Measurements from ENCODE around the gene HECW1. TPM values are rescaled to one million over a fixed set of nuclear protein-coding genes. Genes with fewer than 3 reads are reported as not detected.

HECW1 gene
- total RNA-seq, 2 donors from 2014 or later = 0.04 TPM; not detected in 1

- peak overlapping the region in 1 of 2 donors; percentile 43 for H3K4me3 ChIP-seq
- H3K9me3 ChIP-seq = no peaks in the 10 kb centered on the region
- H3K27me3 ChIP-seq = peaks cover 13 to 22% of the 10 kb centered on the region in 2 donors
- TF ChIP-seq, protein P1, sequence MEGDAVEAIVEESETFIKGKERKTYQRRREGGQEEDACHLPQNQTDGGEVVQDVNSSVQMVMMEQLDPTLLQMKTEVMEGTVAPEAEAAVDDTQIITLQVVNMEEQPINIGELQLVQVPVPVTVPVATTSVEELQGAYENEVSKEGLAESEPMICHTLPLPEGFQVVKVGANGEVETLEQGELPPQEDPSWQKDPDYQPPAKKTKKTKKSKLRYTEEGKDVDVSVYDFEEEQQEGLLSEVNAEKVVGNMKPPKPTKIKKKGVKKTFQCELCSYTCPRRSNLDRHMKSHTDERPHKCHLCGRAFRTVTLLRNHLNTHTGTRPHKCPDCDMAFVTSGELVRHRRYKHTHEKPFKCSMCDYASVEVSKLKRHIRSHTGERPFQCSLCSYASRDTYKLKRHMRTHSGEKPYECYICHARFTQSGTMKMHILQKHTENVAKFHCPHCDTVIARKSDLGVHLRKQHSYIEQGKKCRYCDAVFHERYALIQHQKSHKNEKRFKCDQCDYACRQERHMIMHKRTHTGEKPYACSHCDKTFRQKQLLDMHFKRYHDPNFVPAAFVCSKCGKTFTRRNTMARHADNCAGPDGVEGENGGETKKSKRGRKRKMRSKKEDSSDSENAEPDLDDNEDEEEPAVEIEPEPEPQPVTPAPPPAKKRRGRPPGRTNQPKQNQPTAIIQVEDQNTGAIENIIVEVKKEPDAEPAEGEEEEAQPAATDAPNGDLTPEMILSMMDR (IDR thresholded peaks at IDR 0.05) = no peak
- peaks cover 0 to 18% of the 10 kb centered on the region in 2 donors for H3K4me1 ChIP-seq
- H3K36me3 ChIP-seq = no peaks in the 10 kb centered on the region
- no peak overlapping the region for H3K27ac ChIP-seq
- DNase-seq (ENCODE audit: low spot score) = no peak
These were observed 1.4 kb downstream of the HECW1 start for GRCh38 chr7:43113622-43114457.

GRCh38 chr7:43114458-43114780, 2.0 kb downstream of the HECW1 start:
- no peak overlapping the region for H3K27ac ChIP-seq
- TF ChIP-seq, protein P1 (IDR thresholded peaks at IDR 0.05) = no peak
- DNase-seq (ENCODE audit: low spot score) = no peak
- no peak overlapping the region for H3K4me3 ChIP-seq
- no peaks in the 10 kb centered on the region for H3K9me3 ChIP-seq
- no peaks in the 10 kb centered on the region for H3K36me3 ChIP-seq
- H3K27me3 ChIP-seq = peaks cover 13 to 22% of the 10 kb centered on the region in 2 donors
- peaks cover 0 to 18% of the 10 kb centered on the region in 2 donors for H3K4me1 ChIP-seq

DNA sequence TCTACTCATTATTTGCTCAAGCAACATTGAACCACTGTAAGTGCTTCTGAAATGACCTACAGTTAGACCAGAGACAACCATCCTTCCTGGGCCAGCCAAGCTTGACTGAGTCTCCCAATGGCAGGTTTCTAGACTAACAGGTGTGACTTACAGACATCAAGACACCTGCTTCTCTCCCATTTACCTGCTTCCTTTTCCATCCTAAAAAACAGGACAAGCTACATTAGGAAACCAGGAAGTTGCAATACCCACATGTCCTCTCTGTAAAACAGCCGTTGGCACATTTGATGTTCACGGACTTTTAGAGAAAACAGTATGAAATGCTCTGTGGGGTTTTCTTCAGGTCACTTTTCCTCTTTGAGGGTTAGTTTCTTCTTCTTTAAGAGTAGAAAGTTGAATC, 4.0 kb downstream of the HECW1 start:
- H3K4me3 ChIP-seq = no peak overlapping the region
- DNase-seq (ENCODE audit: low spot score) = no peak
- peaks cover 0 to 18% of the 10 kb centered on the region in 2 donors for H3K4me1 ChIP-seq
- TF ChIP-seq, protein P1 (IDR thresholded peaks at IDR 0.05) = no peak
- H3K9me3 ChIP-seq = no peaks in the 10 kb centered on the region
- no peaks in the 10 kb centered on the region for H3K36me3 ChIP-seq
- no peak overlapping the region for H3K27ac ChIP-seq
- peaks cover 13 to 22% of the 10 kb centered on the region in 2 donors for H3K27me3 ChIP-seq

DNA sequence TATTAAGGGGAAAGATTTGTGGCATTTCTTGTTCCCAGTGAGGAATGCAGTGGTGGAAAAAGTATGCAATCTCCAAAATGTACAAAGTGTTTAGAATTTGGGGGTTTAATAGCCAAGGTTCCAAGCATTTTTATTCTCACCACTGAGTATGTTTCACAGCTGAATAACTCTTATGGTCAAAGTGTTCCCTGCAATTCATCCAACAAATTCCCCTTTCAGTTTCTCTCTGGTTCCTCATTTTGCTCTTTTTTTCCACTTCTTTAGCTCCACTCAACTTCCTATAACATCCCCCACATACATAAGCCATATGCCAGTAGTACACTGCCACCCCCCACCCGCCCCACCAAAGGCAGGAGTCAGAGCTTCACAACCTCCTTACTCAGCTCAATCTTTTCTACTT, 4.6 kb downstream of the HECW1 start:
- TF ChIP-seq, protein P1 (IDR thresholded peaks at IDR 0.05) = no peak
- Histone ChIP-seq H3K4me1 (peaks cover 0 to 18% of the 10 kb centered on the region in 2 donors), H3K4me3 (no peak overlapping the region), H3K36me3 (no peaks in the 10 kb centered on the region), H3K9me3 (no peaks in the 10 kb centered on the region), H3K27ac (no peak overlapping the region), H3K27me3 (peaks cover 13 to 22% of the 10 kb centered on the region in 2 donors)
- DNase-seq (ENCODE audit: low spot score) = no peak

- Histone ChIP-seq H3K4me1 (peaks cover 0 to 13% of the 10 kb centered on the region in 2 donors), H3K27me3 (peaks cover 9 to 16% of the 10 kb centered on the region in 2 donors), H3K27ac (no peak overlapping the region), H3K4me3 (no peak overlapping the region), H3K9me3 (no peaks in the 10 kb centered on the region), H3K36me3 (no peaks in the 10 kb centered on the region)
- DNase-seq (ENCODE audit: low spot score) = no peak
- TF ChIP-seq, protein P1 (IDR thresholded peaks at IDR 0.05) = no peak
These were observed 5.4 kb downstream of the HECW1 start for GRCh38 chr7:43117861-43118260.

Measured in right atrium auricular region (tissue), 2 donors.